Endodermal cell (in vitro differentiated cells): ENCODE measurements around the gene SLCO1B3. TPM values are rescaled to one million over a fixed set of nuclear protein-coding genes. Genes with fewer than 3 reads are reported as not detected.

Source experiments
- DNase-seq: peaks from one replicate; pipeline ENCODE4 v3.0.0-alpha.2; 2017
- H3K27ac ChIP-seq: 2 replicates; pipeline ENCODE4 v1.5.1; 2013; ENCODE audit warnings: mild to moderate bottlenecking, low read depth, low read length, moderate library complexity
- H3K27me3 ChIP-seq: 2 replicates; pipeline ENCODE4 v1.6.1; 2013; ENCODE audit warnings: mild to moderate bottlenecking, low read length, moderate library complexity; ENCODE audit not compliant: insufficient read depth, control insufficient read depth, poor library complexity, severe bottlenecking
- H3K36me3 ChIP-seq: 2 replicates; pipeline ENCODE4 v1.7.0; 2013; ENCODE audit warnings: mild to moderate bottlenecking, low read length, moderate library complexity; ENCODE audit not compliant: control insufficient read depth, insufficient read depth
- H3K4me1 ChIP-seq: one replicate; pipeline ENCODE4 v1.7.0; 2013; ENCODE audit warnings: low read length; ENCODE audit not compliant: control insufficient read depth, insufficient read depth
- H3K4me3 ChIP-seq: 2 replicates; pipeline ENCODE4 v1.5.1; 2013; ENCODE audit warnings: mild to moderate bottlenecking, low read length, moderate library complexity
- H3K9ac ChIP-seq: 2 replicates; pipeline ENCODE4 v1.6.1; 2013; ENCODE audit warnings: mild to moderate bottlenecking, low read length, moderate library complexity; ENCODE audit not compliant: poor library complexity, severe bottlenecking; ENCODE audit errors: extremely low read depth
- H3K9me3 ChIP-seq: 2 replicates; pipeline ENCODE4 v1.6.1; 2013; ENCODE audit warnings: mild to moderate bottlenecking, low read length, moderate library complexity; ENCODE audit not compliant: control insufficient read depth
- H3K27ac Mint-ChIP-seq: 2 replicates; pipeline ENCODE4 v1.8.0; 2020; ENCODE audit warnings: mixed read lengths
- H3K27me3 Mint-ChIP-seq: 2 replicates; pipeline ENCODE4 v1.8.0; 2021; ENCODE audit warnings: mild to moderate bottlenecking, mixed read lengths; ENCODE audit not compliant: insufficient read depth
- H3K36me3 Mint-ChIP-seq: 2 replicates; pipeline ENCODE4 v1.8.0; 2020; ENCODE audit warnings: low read depth, mixed read lengths
- H3K4me1 Mint-ChIP-seq: 2 replicates; pipeline ENCODE4 v1.8.0; 2020; ENCODE audit warnings: mixed read lengths
- H3K4me3 Mint-ChIP-seq: 2 replicates; pipeline ENCODE4 v1.8.0; 2020; ENCODE audit warnings: mild to moderate bottlenecking, moderate library complexity, mixed read lengths
- H3K9me3 Mint-ChIP-seq: 2 replicates; pipeline ENCODE4 v1.8.0; 2020; ENCODE audit warnings: mild to moderate bottlenecking, mixed read lengths
- WGBS, 2 experiments: methylation state at CpG; one replicate each; pipeline versions ENCODE4 v1.1.5 to v1.1.7; 2013; ENCODE audit warnings: missing lambda C conversion rate in 2 of 2, mixed read lengths in 1 of 2; ENCODE audit not compliant: insufficient coverage in 1 of 2, insufficient read length in 1 of 2; 5-methylcytosine and 5-hydroxymethylcytosine counted together
- total RNA-seq, 2 donors: library from RNA; stranded (reverse); fragmentation: NEBNext Ultra II Directional in 1 of 2; extraction: Animal tissue kit (Norgen Biotek cat#: 25700) in 1 of 2; gene quantifications; 2 replicates in 1 of 2; 3 replicates in 1 of 2; pipeline ENCODE4 v1.2.1, GENCODE V29; 2021
- TF ChIP-seq, protein P1 (sequence below): fragments of 200-600 bp; sonication (generic); conservative IDR thresholded peaks from 2 replicates; pipeline ENCODE4 v1.5.0; 2021; ENCODE audit warnings: antibody characterized with exemption, mild to moderate bottlenecking

The SLCO1B3 gene
- total RNA-seq, 2 donors from 2014 or later, result not detected

DNA sequence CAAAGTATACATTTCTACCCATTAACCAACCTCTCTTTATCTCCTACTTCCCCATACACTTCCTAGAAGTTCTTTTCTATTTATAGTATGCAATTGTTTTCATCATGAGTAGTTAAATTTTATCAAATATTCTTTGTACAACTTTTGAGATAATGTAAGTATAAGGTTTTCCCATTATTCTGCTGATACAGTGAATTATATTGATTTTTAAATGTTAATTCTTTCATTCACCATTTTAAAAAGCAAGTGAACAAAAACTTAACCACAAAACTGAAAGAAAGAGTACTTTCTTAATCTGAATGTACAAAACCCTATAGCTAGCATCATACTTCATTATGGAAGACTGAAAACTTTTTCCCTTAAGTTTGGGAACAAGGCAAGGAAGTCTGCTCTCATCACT, 9.5 kb upstream of the SLCO1B3 start:
- Histone ChIP-seq H3K27me3 (peaks cover 24% of the 10 kb centered on the region), H3K4me3 (no peak overlapping the region), H3K9ac (no peak overlapping the region), H3K9me3 (no peaks in the 10 kb centered on the region), H3K4me1 (no peaks in the 10 kb centered on the region), H3K27ac (no peak overlapping the region), H3K36me3 (no peaks in the 10 kb centered on the region)
- TF ChIP-seq, protein P1, sequence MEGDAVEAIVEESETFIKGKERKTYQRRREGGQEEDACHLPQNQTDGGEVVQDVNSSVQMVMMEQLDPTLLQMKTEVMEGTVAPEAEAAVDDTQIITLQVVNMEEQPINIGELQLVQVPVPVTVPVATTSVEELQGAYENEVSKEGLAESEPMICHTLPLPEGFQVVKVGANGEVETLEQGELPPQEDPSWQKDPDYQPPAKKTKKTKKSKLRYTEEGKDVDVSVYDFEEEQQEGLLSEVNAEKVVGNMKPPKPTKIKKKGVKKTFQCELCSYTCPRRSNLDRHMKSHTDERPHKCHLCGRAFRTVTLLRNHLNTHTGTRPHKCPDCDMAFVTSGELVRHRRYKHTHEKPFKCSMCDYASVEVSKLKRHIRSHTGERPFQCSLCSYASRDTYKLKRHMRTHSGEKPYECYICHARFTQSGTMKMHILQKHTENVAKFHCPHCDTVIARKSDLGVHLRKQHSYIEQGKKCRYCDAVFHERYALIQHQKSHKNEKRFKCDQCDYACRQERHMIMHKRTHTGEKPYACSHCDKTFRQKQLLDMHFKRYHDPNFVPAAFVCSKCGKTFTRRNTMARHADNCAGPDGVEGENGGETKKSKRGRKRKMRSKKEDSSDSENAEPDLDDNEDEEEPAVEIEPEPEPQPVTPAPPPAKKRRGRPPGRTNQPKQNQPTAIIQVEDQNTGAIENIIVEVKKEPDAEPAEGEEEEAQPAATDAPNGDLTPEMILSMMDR, result no peak
- Mint-ChIP-seq H3K27ac (no peak overlapping the region), H3K4me1 (peaks cover 3% of the 10 kb centered on the region), H3K36me3 (no peaks in the 10 kb centered on the region), H3K27me3 (peaks cover 14% of the 10 kb centered on the region), H3K4me3 (no peak overlapping the region), H3K9me3 (no peaks in the 10 kb centered on the region)
- no peak for DNase-seq

DNA sequence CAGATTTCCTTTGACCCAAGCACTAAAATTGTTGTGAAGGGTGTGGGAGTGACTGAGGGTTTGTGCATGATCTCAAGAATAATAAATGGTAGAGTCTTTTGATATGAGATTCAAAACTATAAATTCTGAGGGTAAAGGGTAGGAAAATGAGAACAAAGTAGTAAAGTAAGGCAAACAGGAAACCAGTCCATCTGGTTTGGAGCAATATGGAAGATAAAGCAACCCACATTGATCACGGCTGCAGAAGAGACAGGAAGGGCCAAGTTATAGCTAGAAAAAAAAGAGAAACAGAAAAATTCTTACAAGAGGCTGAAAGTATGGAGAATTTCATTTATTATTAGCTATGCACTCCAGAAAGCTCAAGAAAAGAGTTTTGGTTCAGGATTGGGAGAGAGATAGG, 4.6 kb upstream of the SLCO1B3 start:
- no peak overlapping the region for H3K4me3 Mint-ChIP-seq

DNA sequence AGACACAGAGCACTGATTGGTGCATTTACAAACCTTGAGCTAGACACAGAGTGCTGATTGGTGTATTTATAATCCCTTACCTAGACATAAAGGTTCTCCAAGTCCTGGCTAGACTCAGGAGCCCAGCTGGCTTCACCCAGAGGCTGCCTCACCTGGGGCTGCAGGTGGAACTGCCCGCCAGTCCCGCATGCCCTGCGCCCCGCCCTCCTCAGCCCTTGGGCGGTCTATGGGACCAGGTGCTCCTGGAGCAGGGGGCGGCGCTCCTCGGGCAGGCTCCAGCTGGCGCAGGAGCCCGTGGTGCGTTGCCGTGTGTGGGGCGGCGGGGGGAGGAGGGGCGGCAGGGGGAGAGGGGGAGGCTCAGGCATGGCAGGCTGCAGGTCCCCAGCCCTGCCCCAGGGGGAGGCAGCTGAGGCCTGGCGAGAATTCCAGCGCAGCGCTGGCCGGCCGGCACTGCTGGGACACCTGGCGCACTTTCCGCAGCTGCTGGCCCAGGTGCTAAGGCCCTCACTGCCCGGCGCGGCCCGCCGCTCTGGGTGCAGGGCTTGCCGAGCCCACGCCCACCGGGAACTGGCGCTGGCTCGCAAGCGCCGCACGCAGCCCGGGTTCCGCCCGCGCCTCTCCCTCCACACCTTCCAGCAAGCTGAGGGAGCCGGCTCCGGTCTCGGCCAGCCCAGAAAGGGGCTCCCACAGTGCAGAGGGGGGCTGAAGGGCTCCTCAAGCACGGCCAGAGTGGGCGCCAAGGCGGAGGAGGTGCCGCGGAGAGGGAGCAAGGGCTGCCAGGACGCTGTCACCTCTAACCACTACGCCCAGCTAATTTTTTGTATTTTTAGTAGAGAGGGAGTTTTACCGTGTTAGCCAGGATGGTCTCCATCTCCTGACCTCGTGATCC, 3.1 kb upstream of the SLCO1B3 start:
- H3K4me1 ChIP-seq, result no peaks in the 10 kb centered on the region
- Mint-ChIP-seq H3K36me3 (no peaks in the 10 kb centered on the region), H3K27me3 (no peaks in the 10 kb centered on the region), H3K27ac (no peak overlapping the region), H3K9me3 (peaks cover 13% of the 10 kb centered on the region), H3K4me3 (no peak overlapping the region), H3K4me1 (peaks cover 4% of the 10 kb centered on the region)
- TF ChIP-seq, protein P1, result no peak
- no peak overlapping the region for H3K9ac ChIP-seq
- no peak for DNase-seq
- no peaks in the 10 kb centered on the region for H3K9me3 ChIP-seq
- no peaks in the 10 kb centered on the region for H3K27me3 ChIP-seq
- H3K36me3 ChIP-seq, result no peaks in the 10 kb centered on the region
- no peak overlapping the region for H3K27ac ChIP-seq
- no peak overlapping the region for H3K4me3 ChIP-seq
- 94% methylated on average over 18 to 49 of the region's 51 CpGs for WGBS, 2 experiments

More for the DNA sequence above, 4.6 kb upstream of the SLCO1B3 start:
- Histone ChIP-seq H3K4me1 (no peaks in the 10 kb centered on the region), H3K27me3 (no peaks in the 10 kb centered on the region), H3K27ac (no peak overlapping the region), H3K9ac (no peak overlapping the region), H3K36me3 (no peaks in the 10 kb centered on the region), H3K4me3 (no peak overlapping the region), H3K9me3 (no peaks in the 10 kb centered on the region)
- no peak for DNase-seq
- H3K27me3 Mint-ChIP-seq, result no peaks in the 10 kb centered on the region
- H3K27ac Mint-ChIP-seq, result no peak overlapping the region
- H3K36me3 Mint-ChIP-seq, result no peaks in the 10 kb centered on the region
- TF ChIP-seq, protein P1, result no peak
- H3K9me3 Mint-ChIP-seq, result peaks cover 13% of the 10 kb centered on the region
- no peaks in the 10 kb centered on the region for H3K4me1 Mint-ChIP-seq
- WGBS, 2 experiments, result 88% methylated on average over 1 of the region's 1 CpG; no CpG with 5 or more reads in 1 of the 2 experiments
